CD8-positive, alpha-beta memory T cell (primary cell): ENCODE measurements around the gene MTM1. TPM values are rescaled to one million over a fixed set of nuclear protein-coding genes. Genes with fewer than 3 reads are reported as not detected.

ENCODE experiments used
- CTCF ChIA-PET: fragments of 350-600 bp; sonication (Branson Sonifier 250); formaldehyde crosslinking; loops from one replicate; lab custom pipeline; 2021; ENCODE audit warnings: antibody characterized with exemption; lab: Charles Lee
- POLR2A ChIA-PET: fragments of 350-600 bp; sonication (Branson Sonifier 250); formaldehyde crosslinking; loops from one replicate; lab custom pipeline; 2021; ENCODE audit warnings: antibody characterized with exemption; lab: Charles Lee
- DNase-seq, 5 donors: peaks; one replicate each; pipeline versions ENCODE4 v3.0.0 to v3.0.0-alpha.2; 2020 to 2022; ENCODE audit warnings: mixed read lengths in 1 of 5
- H3K27ac ChIP-seq: one replicate; pipeline ENCODE4 v1.7.0; 2013; ENCODE audit warnings: low read depth, mild to moderate bottlenecking, low read length, moderate library complexity
- H3K27me3 ChIP-seq: 2 replicates; pipeline ENCODE4 v1.7.0; 2013; ENCODE audit warnings: low read length, mild to moderate bottlenecking; ENCODE audit not compliant: insufficient read depth, poor library complexity, severe bottlenecking
- H3K36me3 ChIP-seq: 2 replicates; pipeline ENCODE4 v1.7.0; 2013; ENCODE audit warnings: mild to moderate bottlenecking, low read length, moderate library complexity; ENCODE audit not compliant: insufficient read depth
- H3K4me1 ChIP-seq: 2 replicates; pipeline ENCODE4 v1.7.0; 2013; ENCODE audit warnings: mild to moderate bottlenecking, low read length, moderate library complexity; ENCODE audit not compliant: insufficient read depth
- H3K4me3 ChIP-seq: 2 replicates; pipeline ENCODE4 v1.7.0; 2013; ENCODE audit warnings: mild to moderate bottlenecking, low read length
- H3K9me3 ChIP-seq: 2 replicates; pipeline ENCODE4 v1.7.0; 2013; ENCODE audit warnings: mild to moderate bottlenecking, low read length
- H3K27ac Mint-ChIP-seq, 8 donors: one replicate each; pipeline ENCODE4 v1.8.0; 2020 to 2021; ENCODE audit warnings: mixed read lengths in 8 of 8, mild to moderate bottlenecking in 6 of 8, inconsistent platforms in 3 of 8, moderate library complexity in 3 of 8
- H3K27me3 Mint-ChIP-seq, 2 donors: one replicate each; pipeline ENCODE4 v1.8.0; 2020 to 2021; ENCODE audit warnings: mixed read lengths in 2 of 2, mild to moderate bottlenecking in 1 of 2, moderate library complexity in 1 of 2
- H3K36me3 Mint-ChIP-seq, 3 donors: one replicate each; pipeline ENCODE4 v1.8.0; 2020 to 2021; ENCODE audit warnings: mixed read lengths in 3 of 3, inconsistent platforms in 1 of 3, mild to moderate bottlenecking in 1 of 3
- H3K4me1 Mint-ChIP-seq, 3 donors: one replicate each; pipeline ENCODE4 v1.8.0; 2020 to 2021; ENCODE audit warnings: mixed read lengths in 3 of 3, inconsistent platforms in 1 of 3, mild to moderate bottlenecking in 1 of 3
- H3K4me3 Mint-ChIP-seq, 7 donors: one replicate each; pipeline ENCODE4 v1.8.0; 2020 to 2021; ENCODE audit warnings: mixed read lengths in 7 of 7, mild to moderate bottlenecking in 6 of 7, moderate library complexity in 4 of 7, inconsistent platforms in 2 of 7
- H3K9me3 Mint-ChIP-seq, 5 donors: one replicate each; pipeline ENCODE4 v1.8.0; 2020 to 2022; ENCODE audit warnings: mixed read lengths in 5 of 5, mild to moderate bottlenecking in 3 of 5, moderate library complexity in 2 of 5, inconsistent platforms in 1 of 5
- polyA plus RNA-seq: library from polyadenylated mRNA; unstranded; fragments of 300-500 nt; fragmentation: Illumina TruSeq; gene quantifications from one replicate; pipeline ENCODE4 v1.2.3, GENCODE V29; 2021
- total RNA-seq, 2 experiments: library from RNA; stranded (reverse); gene quantifications; one replicate each; pipeline ENCODE4 v1.2.3, GENCODE V29; 2021

The MTM1 gene
- total and polyA plus RNA-seq, 3 experiments from 2014 or later, result 13.6 to 19.5 (median 16.6) TPM

DNA sequence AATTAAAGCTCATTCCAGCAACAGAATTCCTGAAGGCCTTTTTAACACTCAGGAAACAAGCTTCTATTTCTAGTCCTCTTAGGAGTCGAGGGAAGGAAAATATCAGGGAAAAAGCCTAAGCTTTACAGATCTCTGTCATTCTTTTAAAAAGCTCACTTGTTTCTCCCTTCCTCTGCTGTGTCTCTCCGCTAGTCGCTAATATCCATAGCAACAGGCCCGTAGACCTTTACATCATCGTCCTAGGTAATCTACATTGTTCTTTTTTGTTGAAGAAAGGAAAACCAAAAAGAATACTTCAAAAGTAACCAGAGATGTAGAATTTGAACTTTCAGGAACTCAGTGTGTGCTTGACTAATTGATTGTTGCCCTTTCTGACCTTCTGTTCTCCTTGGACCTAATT, 78.9 kb downstream of the MTM1 start:
- no peaks in the 10 kb centered on the region for H3K4me1 ChIP-seq
- ChIA-PET POLR2A (no interaction called here), CTCF (no interaction called here)
- no peaks in the 10 kb centered on the region for H3K4me1 Mint-ChIP-seq
- no peaks in the 10 kb centered on the region for H3K27me3 ChIP-seq
- no peak overlapping the region for H3K27ac Mint-ChIP-seq
- H3K9me3 ChIP-seq, result no peaks in the 10 kb centered on the region
- H3K4me3 Mint-ChIP-seq, result no peak overlapping the region
- no peak overlapping the region for H3K4me3 ChIP-seq
- no peak for DNase-seq
- H3K27ac ChIP-seq, result no peak overlapping the region
- peaks cover 7% of the 10 kb centered on the region for H3K36me3 ChIP-seq
- peaks cover 0 to 5% of the 10 kb centered on the region in 2 donors for H3K27me3 Mint-ChIP-seq
- peaks cover 0 to 72% (median 6%) of the 10 kb centered on the region in 3 donors for H3K36me3 Mint-ChIP-seq
- H3K9me3 Mint-ChIP-seq, result no peaks in the 10 kb centered on the region

- no peaks in the 10 kb centered on the region for H3K9me3 Mint-ChIP-seq
- H3K36me3 Mint-ChIP-seq, result peaks cover 0 to 72% (median 6%) of the 10 kb centered on the region in 3 donors
- Histone ChIP-seq H3K27me3 (no peaks in the 10 kb centered on the region), H3K27ac (no peak overlapping the region), H3K4me1 (no peaks in the 10 kb centered on the region), H3K36me3 (peaks cover 7% of the 10 kb centered on the region), H3K4me3 (no peak overlapping the region), H3K9me3 (no peaks in the 10 kb centered on the region)
- CTCF ChIA-PET, result no interaction called here
- no peak overlapping the region for H3K4me3 Mint-ChIP-seq
- DNase-seq, result no peak
- H3K27ac Mint-ChIP-seq, result no peak overlapping the region
- POLR2A ChIA-PET, result no interaction called here
- H3K4me1 Mint-ChIP-seq, result no peaks in the 10 kb centered on the region
- peaks cover 0 to 9% of the 10 kb centered on the region in 2 donors for H3K27me3 Mint-ChIP-seq
These were observed 80.0 kb downstream of the MTM1 start for GRCh38 chrX:150648296-150648940.

- ChIA-PET CTCF (no interaction called here), POLR2A (no interaction called here)
- H3K9me3 Mint-ChIP-seq, result no peaks in the 10 kb centered on the region
- Histone ChIP-seq H3K4me3 (no peak overlapping the region), H3K27ac (no peak overlapping the region), H3K36me3 (peaks cover 7% of the 10 kb centered on the region), H3K27me3 (no peaks in the 10 kb centered on the region), H3K9me3 (no peaks in the 10 kb centered on the region), H3K4me1 (no peaks in the 10 kb centered on the region)
- H3K4me1 Mint-ChIP-seq, result no peaks in the 10 kb centered on the region
- DNase-seq, result no peak
- peak overlapping the region in 2 of 8 donors; percentile 2 to 5 for H3K27ac Mint-ChIP-seq
- peaks cover 0 to 72% (median 6%) of the 10 kb centered on the region in 3 donors for H3K36me3 Mint-ChIP-seq
- peaks cover 0 to 11% of the 10 kb centered on the region in 2 donors for H3K27me3 Mint-ChIP-seq
- H3K4me3 Mint-ChIP-seq, result no peak overlapping the region
These were observed 80.9 kb downstream of the MTM1 start for GRCh38 chrX:150649096-150649870.

- no peak for DNase-seq
- Histone ChIP-seq H3K36me3 (no peaks in the 10 kb centered on the region), H3K9me3 (no peaks in the 10 kb centered on the region), H3K4me3 (no peak overlapping the region), H3K27ac (no peak overlapping the region), H3K27me3 (no peaks in the 10 kb centered on the region), H3K4me1 (no peaks in the 10 kb centered on the region)
- Mint-ChIP-seq H3K9me3 (no peaks in the 10 kb centered on the region), H3K27me3 (peaks cover 0 to 11% of the 10 kb centered on the region in 2 donors), H3K36me3 (peaks cover 0 to 64% (median 8%) of the 10 kb centered on the region in 3 donors), H3K4me3 (no peak overlapping the region), H3K4me1 (no peaks in the 10 kb centered on the region), H3K27ac (peak overlapping the region in 3 of 8 donors; percentile 2 to 53 (median 22))
- POLR2A ChIA-PET, result no interaction called here
- CTCF ChIA-PET, result no interaction called here
These were observed 83.5 kb downstream of the MTM1 start for GRCh38 chrX:150651906-150652305.

GRCh38 chrX:150655788-150656187, 87.4 kb downstream of the MTM1 start:
- Mint-ChIP-seq H3K9me3 (no peaks in the 10 kb centered on the region), H3K27ac (peak overlapping the region in 1 of 8 donors; percentile 28), H3K4me3 (no peak overlapping the region), H3K36me3 (peaks cover 0 to 57% (median 9%) of the 10 kb centered on the region in 3 donors), H3K4me1 (no peaks in the 10 kb centered on the region), H3K27me3 (peaks cover 0 to 10% of the 10 kb centered on the region in 2 donors)
- ChIA-PET POLR2A (no interaction called here), CTCF (no interaction called here)
- DNase-seq, result no peak
- Histone ChIP-seq H3K27ac (no peak overlapping the region), H3K4me3 (no peak overlapping the region), H3K4me1 (no peaks in the 10 kb centered on the region), H3K36me3 (no peaks in the 10 kb centered on the region), H3K27me3 (no peaks in the 10 kb centered on the region), H3K9me3 (no peaks in the 10 kb centered on the region)

- no peak overlapping the region for H3K4me3 ChIP-seq
- H3K36me3 ChIP-seq, result no peaks in the 10 kb centered on the region
- no peak for DNase-seq
- H3K27ac ChIP-seq, result no peak overlapping the region
- H3K27ac Mint-ChIP-seq, result no peak overlapping the region
- peaks cover 0 to 1% of the 10 kb centered on the region in 2 donors for H3K27me3 Mint-ChIP-seq
- no peaks in the 10 kb centered on the region for H3K27me3 ChIP-seq
- no peaks in the 10 kb centered on the region for H3K9me3 Mint-ChIP-seq
- ChIA-PET POLR2A (no interaction called here), CTCF (interaction anchor here (1.2 to 1.5 kb wide), 3 partner anchors 18 to 55 kb away, joined by 3 to 4 read pairs (median 4); no protein-coding TSS in a partner anchor)
- peaks cover 0 to 63% (median 11%) of the 10 kb centered on the region in 3 donors for H3K36me3 Mint-ChIP-seq
- no peaks in the 10 kb centered on the region for H3K9me3 ChIP-seq
- H3K4me1 ChIP-seq, result no peaks in the 10 kb centered on the region
- H3K4me1 Mint-ChIP-seq, result no peaks in the 10 kb centered on the region
- no peak overlapping the region for H3K4me3 Mint-ChIP-seq
These were observed 94.7 kb downstream of the MTM1 start for GRCh38 chrX:150663073-150663472.

DNA sequence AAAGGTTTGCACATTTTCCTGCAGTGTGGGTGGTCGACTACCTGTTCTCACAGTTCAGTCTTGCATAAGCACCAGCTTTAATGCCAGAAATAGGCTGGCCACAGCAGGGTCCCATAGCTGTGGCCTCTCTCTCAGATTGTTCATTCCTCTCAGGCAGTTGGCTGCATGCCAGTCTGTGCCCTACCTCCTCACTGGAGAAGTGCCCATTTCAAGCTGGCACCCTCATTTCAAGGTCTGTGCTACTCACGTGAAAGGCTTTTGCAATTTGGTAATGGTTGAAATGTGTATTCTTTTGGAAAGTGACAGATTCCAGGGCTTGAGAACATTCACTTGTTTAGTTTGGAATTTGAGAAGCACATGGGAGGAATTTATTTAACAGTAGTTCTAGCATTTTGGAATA, 95.9 kb downstream of the MTM1 start:
- no peak overlapping the region for H3K4me3 Mint-ChIP-seq
- H3K27ac Mint-ChIP-seq, result no peak overlapping the region
- H3K27ac ChIP-seq, result no peak overlapping the region
- H3K36me3 Mint-ChIP-seq, result peaks cover 0 to 65% (median 11%) of the 10 kb centered on the region in 3 donors
- no peaks in the 10 kb centered on the region for H3K4me1 Mint-ChIP-seq
- no peaks in the 10 kb centered on the region for H3K4me1 ChIP-seq
- no peaks in the 10 kb centered on the region for H3K27me3 ChIP-seq
- no peak for DNase-seq
- ChIA-PET POLR2A (no interaction called here), CTCF (no interaction called here)
- H3K9me3 ChIP-seq, result no peaks in the 10 kb centered on the region
- H3K4me3 ChIP-seq, result no peak overlapping the region
- H3K9me3 Mint-ChIP-seq, result no peaks in the 10 kb centered on the region
- peaks cover 0 to 1% of the 10 kb centered on the region in 2 donors for H3K27me3 Mint-ChIP-seq
- no peaks in the 10 kb centered on the region for H3K36me3 ChIP-seq

- H3K27ac Mint-ChIP-seq, result no peak overlapping the region
- POLR2A ChIA-PET, result no interaction called here
- H3K9me3 ChIP-seq, result no peaks in the 10 kb centered on the region
- no peak overlapping the region for H3K4me3 ChIP-seq
- H3K36me3 Mint-ChIP-seq, result peaks cover 0 to 16% (median 0%) of the 10 kb centered on the region in 3 donors
- no peaks in the 10 kb centered on the region for H3K4me1 Mint-ChIP-seq
- no peak overlapping the region for H3K4me3 Mint-ChIP-seq
- no peak for DNase-seq
- no peaks in the 10 kb centered on the region for H3K27me3 ChIP-seq
- H3K27ac ChIP-seq, result no peak overlapping the region
- H3K27me3 Mint-ChIP-seq, result peaks cover 0 to 23% of the 10 kb centered on the region in 2 donors
- no peaks in the 10 kb centered on the region for H3K4me1 ChIP-seq
- CTCF ChIA-PET, result no interaction called here
- H3K9me3 Mint-ChIP-seq, result peaks cover 0 to 2% (median 0%) of the 10 kb centered on the region in 5 donors
- H3K36me3 ChIP-seq, result no peaks in the 10 kb centered on the region
These were observed 107.8 kb downstream of the MTM1 start for GRCh38 chrX:150676221-150676620.
